GM12873 (cell line): ENCODE measurements around the gene NOC4L.
A peak's percentile ranks its signal among the peaks of the same experiment; 100 is the strongest.

Experiments
- TF ChIP-seq, protein P1 (sequence below): IDR thresholded peaks from 2 replicates; pipeline ENCODE4 v1.5.1; 2012; ENCODE audit warnings: low read depth, mild to moderate bottlenecking, moderate library complexity, low read length, control low read depth; ENCODE audit not compliant: insufficient read depth; ENCODE audit errors: missing control alignments

NOC4L gene

GRCh38 chr12:132133952-132134652 is 10.2 kb upstream of the NOC4L start:
- TF ChIP-seq, protein P1, sequence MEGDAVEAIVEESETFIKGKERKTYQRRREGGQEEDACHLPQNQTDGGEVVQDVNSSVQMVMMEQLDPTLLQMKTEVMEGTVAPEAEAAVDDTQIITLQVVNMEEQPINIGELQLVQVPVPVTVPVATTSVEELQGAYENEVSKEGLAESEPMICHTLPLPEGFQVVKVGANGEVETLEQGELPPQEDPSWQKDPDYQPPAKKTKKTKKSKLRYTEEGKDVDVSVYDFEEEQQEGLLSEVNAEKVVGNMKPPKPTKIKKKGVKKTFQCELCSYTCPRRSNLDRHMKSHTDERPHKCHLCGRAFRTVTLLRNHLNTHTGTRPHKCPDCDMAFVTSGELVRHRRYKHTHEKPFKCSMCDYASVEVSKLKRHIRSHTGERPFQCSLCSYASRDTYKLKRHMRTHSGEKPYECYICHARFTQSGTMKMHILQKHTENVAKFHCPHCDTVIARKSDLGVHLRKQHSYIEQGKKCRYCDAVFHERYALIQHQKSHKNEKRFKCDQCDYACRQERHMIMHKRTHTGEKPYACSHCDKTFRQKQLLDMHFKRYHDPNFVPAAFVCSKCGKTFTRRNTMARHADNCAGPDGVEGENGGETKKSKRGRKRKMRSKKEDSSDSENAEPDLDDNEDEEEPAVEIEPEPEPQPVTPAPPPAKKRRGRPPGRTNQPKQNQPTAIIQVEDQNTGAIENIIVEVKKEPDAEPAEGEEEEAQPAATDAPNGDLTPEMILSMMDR: peak; percentile 5

DNA sequence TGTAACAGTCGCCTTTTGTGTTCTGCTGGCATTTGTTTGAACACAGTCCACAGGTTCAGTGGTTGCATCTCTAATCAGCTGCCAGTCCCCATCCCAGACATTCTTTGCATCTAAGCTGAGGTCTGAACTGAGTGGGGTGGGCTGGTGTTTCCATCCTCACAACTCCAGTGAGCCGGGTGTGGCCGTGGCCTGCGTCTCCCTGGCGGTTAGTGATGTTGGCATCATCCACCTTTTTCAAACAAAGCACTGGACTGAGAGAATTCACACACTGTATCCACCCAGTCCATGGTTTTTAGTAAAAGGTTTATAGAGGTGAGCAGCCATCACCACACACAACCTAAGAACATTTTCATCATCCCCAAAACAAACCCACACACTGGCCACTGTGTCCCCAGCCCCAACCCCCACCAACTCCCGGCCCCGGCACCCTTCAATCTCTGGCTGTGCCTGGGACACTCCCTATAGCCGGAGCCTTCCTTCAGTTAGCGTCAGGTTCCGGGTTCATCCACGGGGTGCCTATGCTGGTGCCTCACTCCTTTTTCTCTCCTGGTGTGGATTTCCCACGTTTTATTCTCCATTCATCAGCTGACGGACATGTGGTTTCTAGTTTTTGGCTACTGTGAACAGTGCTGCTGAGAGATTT is 6.7 kb upstream of the NOC4L start:
- TF ChIP-seq, protein P1: no peak

DNA sequence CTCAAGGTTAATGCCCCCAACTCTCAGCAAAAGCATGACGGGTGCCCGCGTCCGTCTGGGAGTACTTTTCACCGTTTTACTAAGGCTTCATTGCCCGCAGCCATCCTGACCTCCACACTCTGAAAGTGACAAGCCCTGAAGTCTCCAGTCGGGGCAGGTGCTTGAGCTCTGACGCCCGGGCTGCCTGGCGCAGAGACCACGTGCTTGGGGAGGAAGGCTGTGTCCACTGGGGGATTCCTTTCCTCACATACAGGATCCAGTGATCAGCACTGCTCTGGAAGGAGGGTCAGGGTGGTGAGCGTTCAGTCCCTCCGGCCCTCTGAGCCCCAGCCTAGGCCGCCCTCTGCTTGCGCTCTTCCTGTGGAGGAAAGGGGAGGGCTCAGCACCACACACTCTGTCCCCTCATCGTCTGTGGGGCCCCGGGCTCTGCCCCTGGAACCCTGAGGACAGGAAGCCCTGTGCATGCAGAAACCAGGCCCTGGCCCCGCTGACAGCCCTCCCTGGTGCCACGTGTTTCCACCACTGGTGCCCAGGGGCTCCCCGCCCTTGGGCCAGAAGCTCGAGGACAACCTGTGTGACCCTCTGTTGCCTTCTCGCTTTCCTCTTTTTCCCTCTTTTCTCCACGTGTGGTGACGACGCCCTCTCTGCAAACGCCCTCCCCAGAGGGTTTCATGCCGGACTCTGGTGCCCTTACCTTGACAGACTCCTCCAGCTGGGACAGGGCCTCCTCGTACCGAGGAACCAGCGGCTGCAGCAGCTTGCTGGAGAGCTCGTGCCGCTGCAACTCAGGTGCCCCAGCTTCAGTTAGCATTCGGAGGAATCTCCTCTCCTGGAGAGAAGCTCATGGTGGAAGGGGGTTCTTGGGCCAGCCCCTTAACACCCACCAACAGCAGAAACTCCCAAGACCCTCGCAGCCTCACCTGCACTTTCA is 5.1 kb upstream of the NOC4L start:
- TF ChIP-seq, protein P1: no peak

DNA sequence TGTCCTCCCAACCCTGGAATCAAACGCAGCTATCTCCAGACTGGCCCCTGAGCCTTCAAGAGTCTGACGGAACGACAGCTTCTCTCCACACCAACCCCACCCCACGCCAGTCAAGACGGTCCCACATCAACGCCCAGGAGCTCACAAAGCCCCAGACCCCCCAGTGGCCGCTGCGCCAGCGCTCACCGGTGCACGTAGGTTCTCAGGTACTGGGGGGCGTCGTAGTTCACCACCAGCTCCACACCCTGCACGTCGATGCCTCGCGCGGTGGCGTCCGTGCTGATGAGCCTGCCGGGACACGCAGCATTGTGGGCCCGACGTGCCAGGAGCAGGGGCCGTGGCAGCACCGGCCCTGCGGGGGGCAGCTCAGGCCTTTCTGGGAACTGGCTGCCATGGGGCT is 4.3 kb upstream of the NOC4L start:
- TF ChIP-seq, protein P1: no peak

- TF ChIP-seq, protein P1: no peak
These were observed 3.8 kb upstream of the NOC4L start for GRCh38 chr12:132140501-132140900.

DNA sequence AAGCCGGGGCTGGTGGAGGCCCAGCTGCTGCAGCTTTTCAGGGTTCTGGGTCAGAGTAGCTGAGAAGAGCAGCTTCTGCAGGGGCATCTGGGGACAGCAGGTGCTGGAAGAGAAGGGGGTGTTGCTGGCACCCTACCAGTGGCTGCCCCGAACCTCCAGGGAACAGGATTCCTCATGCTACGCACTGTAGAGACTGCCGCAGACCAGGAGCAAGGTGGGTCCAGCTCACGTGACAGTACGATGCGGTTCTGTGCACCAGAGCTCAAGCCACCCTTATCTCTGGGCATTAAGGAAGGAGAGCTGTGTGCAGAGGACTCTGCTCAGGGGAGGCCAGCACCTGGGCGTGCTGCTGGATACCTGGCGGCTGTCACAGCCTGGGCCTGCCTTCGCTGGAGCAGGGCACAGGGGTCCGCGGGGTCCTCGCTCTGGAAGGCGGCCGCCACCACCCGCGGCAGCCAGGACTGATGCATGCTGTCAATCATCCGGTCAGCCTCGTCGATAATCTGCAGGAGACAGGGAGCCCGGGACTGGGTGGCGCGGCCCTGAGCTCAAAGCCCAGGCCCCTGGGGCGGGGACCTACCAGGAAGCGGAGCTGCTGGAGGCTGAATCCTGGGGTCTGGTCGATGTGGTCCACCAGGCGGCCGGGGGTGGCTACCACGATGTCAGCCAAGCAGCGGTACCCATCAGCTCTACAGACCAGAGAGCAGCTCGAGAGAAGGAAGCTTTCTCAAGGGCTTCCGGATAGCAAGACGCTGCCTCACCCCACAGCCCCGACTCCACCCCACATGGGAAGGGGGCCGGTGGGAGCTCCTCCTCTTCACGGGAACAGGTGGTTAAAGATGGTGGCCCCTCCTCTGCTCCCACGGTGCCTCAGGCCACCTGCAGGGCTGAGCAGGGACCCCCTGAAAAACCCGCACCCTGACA is 3.1 kb upstream of the NOC4L start:
- TF ChIP-seq, protein P1: no peak
